H9 (cell line): ENCODE data around the gene SCAND1. TPM values are rescaled to one million over a fixed set of nuclear protein-coding genes. Genes with fewer than 3 reads are reported as not detected.

Experiments used
- DNase-seq: peaks from one replicate; pipeline ENCODE4 v3.0.0-alpha.2; 2017
- H2AFZ ChIP-seq: one replicate; pipeline ENCODE4 v1.6.1; 2013; ENCODE audit warnings: mild to moderate bottlenecking, low read length, control low read depth, moderate library complexity
- H2AK5ac ChIP-seq: 2 replicates; pipeline ENCODE4 v1.6.1; 2013; ENCODE audit warnings: low read length, control low read depth, mixed read lengths; ENCODE audit not compliant: insufficient read length
- H2BK120ac ChIP-seq: one replicate; pipeline ENCODE4 v1.6.1; 2013; ENCODE audit warnings: low read depth, mild to moderate bottlenecking, low read length, control low read depth, inconsistent platforms; ENCODE audit not compliant: poor library complexity, severe bottlenecking
- H2BK12ac ChIP-seq: 2 replicates; pipeline ENCODE4 v1.6.1; 2013; ENCODE audit warnings: low read length, control low read depth, mixed read lengths, low read depth; ENCODE audit not compliant: insufficient read length
- H2BK15ac ChIP-seq: 2 replicates; pipeline ENCODE4 v1.6.1; 2013; ENCODE audit warnings: low read depth, low read length, control low read depth
- H2BK20ac ChIP-seq: one replicate; pipeline ENCODE4 v1.6.1; 2013; ENCODE audit warnings: low read depth, mild to moderate bottlenecking, low read length, control low read depth, inconsistent platforms; ENCODE audit not compliant: poor library complexity, severe bottlenecking
- H2BK5ac ChIP-seq: 2 replicates; pipeline ENCODE4 v1.6.1; 2013; ENCODE audit warnings: low read length, control low read depth, mixed read lengths; ENCODE audit not compliant: insufficient read length
- H3K14ac ChIP-seq: 2 replicates; pipeline ENCODE4 v1.6.1; 2013; ENCODE audit warnings: low read length, control low read depth; ENCODE audit not compliant: insufficient read depth
- H3K18ac ChIP-seq: 2 replicates; pipeline ENCODE4 v1.6.1; 2013; ENCODE audit warnings: low read depth, mild to moderate bottlenecking, mixed read lengths, low read length, control low read depth; ENCODE audit not compliant: insufficient read length
- H3K23ac ChIP-seq: 2 replicates; pipeline ENCODE4 v1.6.1; 2013; ENCODE audit warnings: low read length, control low read depth, mixed read lengths, low read depth; ENCODE audit not compliant: insufficient read length
- H3K23me2 ChIP-seq: 2 replicates; pipeline ENCODE4 v1.6.1; 2013; ENCODE audit warnings: low read depth, mild to moderate bottlenecking, mixed read lengths, low read length, control low read depth; ENCODE audit not compliant: insufficient read length, poor library complexity, severe bottlenecking
- H3K27ac ChIP-seq: 2 replicates; pipeline ENCODE4 v1.5.1; 2013; ENCODE audit warnings: low read length, control low read depth, mixed read lengths, low read depth; ENCODE audit not compliant: insufficient read length
- H3K27me3 ChIP-seq: 2 replicates; pipeline ENCODE4 v1.6.1; 2013; ENCODE audit warnings: low read length, control low read depth, inconsistent platforms; ENCODE audit not compliant: insufficient read depth
- H3K4ac ChIP-seq: 2 replicates; pipeline ENCODE4 v1.6.1; 2013; ENCODE audit warnings: low read depth, mild to moderate bottlenecking, control low read depth, inconsistent platforms, low read length, moderate library complexity
- H3K4me1 ChIP-seq: 2 replicates; pipeline ENCODE4 v1.6.1; 2013; ENCODE audit warnings: low read length, control low read depth, inconsistent platforms; ENCODE audit not compliant: insufficient read depth
- H3K4me2 ChIP-seq: 2 replicates; pipeline ENCODE4 v1.6.1; 2013; ENCODE audit warnings: low read length, control low read depth, mixed read lengths; ENCODE audit not compliant: insufficient read length, insufficient read depth
- H3K56ac ChIP-seq: 2 replicates; pipeline ENCODE4 v1.6.1; 2013; ENCODE audit warnings: low read depth, mild to moderate bottlenecking, mixed read lengths, low read length, control low read depth; ENCODE audit not compliant: insufficient read length
- H3K79me1 ChIP-seq: 2 replicates; pipeline ENCODE4 v1.6.1; 2013; ENCODE audit warnings: low read depth, mild to moderate bottlenecking, moderate library complexity, low read length, control low read depth, inconsistent platforms; ENCODE audit not compliant: insufficient read depth, poor library complexity, severe bottlenecking
- H3K79me2 ChIP-seq: 2 replicates; pipeline ENCODE4 v1.6.1; 2013; ENCODE audit warnings: low read length, control low read depth, inconsistent platforms; ENCODE audit not compliant: insufficient read depth
- H3K9ac ChIP-seq: 2 replicates; pipeline ENCODE4 v1.6.1; 2013; ENCODE audit warnings: low read length, control low read depth, mixed read lengths; ENCODE audit not compliant: insufficient read length; ENCODE audit errors: extremely low read depth
- H3K9me3 ChIP-seq: one replicate; pipeline ENCODE4 v1.6.1; 2013; ENCODE audit warnings: low read depth, low read length, inconsistent platforms; ENCODE audit not compliant: control insufficient read depth
- H3T11ph ChIP-seq: one replicate; pipeline ENCODE4 v1.6.1; 2013; ENCODE audit warnings: mild to moderate bottlenecking, low read length, control low read depth, inconsistent platforms
- H4K20me1 ChIP-seq: one replicate; pipeline ENCODE4 v1.6.1; 2013; ENCODE audit not compliant: control insufficient read depth, insufficient read length, insufficient read depth
- H4K5ac ChIP-seq: 2 replicates; pipeline ENCODE4 v1.6.1; 2013; ENCODE audit warnings: low read depth, mild to moderate bottlenecking, mixed read lengths, low read length, control low read depth; ENCODE audit not compliant: insufficient read length
- H4K8ac ChIP-seq: replicated peaks from 2 replicates; pipeline ENCODE4 v1.6.1; 2013; ENCODE audit warnings: low read length, control low read depth, mixed read lengths, low read depth; ENCODE audit not compliant: insufficient read length
- H4K91ac ChIP-seq: 2 replicates; pipeline ENCODE4 v1.6.1; 2013; ENCODE audit warnings: low read depth, mild to moderate bottlenecking, moderate library complexity, mixed read lengths, low read length, control low read depth; ENCODE audit not compliant: insufficient read length
- H3K27ac Mint-ChIP-seq, 3 experiments: 2 replicates in 2 of 3; 3 replicates in 1 of 3; pipeline ENCODE4 v1.8.0; 2020 to 2021; ENCODE audit warnings: mixed read lengths in 3 of 3, mild to moderate bottlenecking in 1 of 3, moderate library complexity in 1 of 3
- H3K27me3 Mint-ChIP-seq: 2 replicates; pipeline ENCODE4 v1.8.0; 2021; ENCODE audit warnings: low read depth, mild to moderate bottlenecking, moderate library complexity, mixed read lengths
- H3K36me3 Mint-ChIP-seq, 3 experiments: 2 replicates in 2 of 3; 3 replicates in 1 of 3; pipeline ENCODE4 v1.8.0; 2020 to 2021; ENCODE audit warnings: low read depth in 3 of 3, mixed read lengths in 3 of 3; ENCODE audit not compliant: insufficient read depth in 1 of 3
- H3K4me1 Mint-ChIP-seq, 2 experiments: 2 replicates each; pipeline ENCODE4 v1.8.0; 2020; ENCODE audit warnings: mixed read lengths in 2 of 2
- H3K4me3 Mint-ChIP-seq, 2 experiments: 2 replicates in 1 of 2; 3 replicates in 1 of 2; pipeline ENCODE4 v1.8.0; 2020 to 2021; ENCODE audit warnings: mild to moderate bottlenecking in 2 of 2, mixed read lengths in 2 of 2, moderate library complexity in 1 of 2
- H3K9me3 Mint-ChIP-seq, 2 experiments: 2 replicates in 1 of 2; 3 replicates in 1 of 2; pipeline ENCODE4 v1.8.0; 2020; ENCODE audit warnings: mild to moderate bottlenecking in 2 of 2, mixed read lengths in 2 of 2, moderate library complexity in 1 of 2
- WGBS: extraction: QIAGEN DNeasy Blood & Tissue Kit; methylation state at CpG from one replicate; pipeline ENCODE4 v1.1.7; 2013; ENCODE audit warnings: missing lambda C conversion rate, low lambda C conversion rate, mixed read lengths; ENCODE audit not compliant: insufficient read length; ENCODE audit errors: extremely low coverage; 5-methylcytosine and 5-hydroxymethylcytosine counted together
- total RNA-seq: library from RNA; stranded (reverse); gene quantifications from 2 replicates; pipeline ENCODE4 v1.2.1, GENCODE V29; 2021
- TF ChIP-seq, protein P1 (sequence below): fragments of 200-600 bp; sonication (generic); conservative IDR thresholded peaks from 3 replicates; pipeline ENCODE4 v1.8.0; 2021; ENCODE audit warnings: antibody characterized with exemption, mild to moderate bottlenecking

SCAND1 gene
- total RNA-seq, 1 experiment from 2014 or later: 59.1 TPM

DNA sequence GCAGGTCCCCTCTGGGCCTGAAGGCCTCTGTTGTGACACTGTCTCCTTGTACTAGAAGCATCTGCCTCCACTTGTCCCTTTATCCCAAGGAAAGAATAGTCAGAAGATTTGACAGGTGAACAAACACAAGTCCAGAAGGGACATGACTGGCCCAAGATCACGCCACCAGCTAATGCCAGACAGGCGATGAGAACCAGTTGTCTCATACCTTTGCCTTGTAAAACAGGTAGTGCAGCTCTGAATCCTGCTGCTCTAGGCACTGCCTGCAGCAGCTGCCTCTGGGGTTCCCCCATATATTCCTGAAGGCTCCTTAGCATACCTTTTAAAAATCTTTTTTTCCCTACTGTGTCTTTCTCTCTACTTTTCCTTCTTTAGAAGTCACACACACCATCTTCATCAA lies 25.0 kb downstream of the SCAND1 start:
- H3T11ph ChIP-seq: no peak overlapping the region
- H3K9me3 Mint-ChIP-seq: no peaks in the 10 kb centered on the region
- no peak overlapping the region for H2BK20ac ChIP-seq
- no peak overlapping the region for H3K56ac ChIP-seq
- no peak overlapping the region for H3K4me3 Mint-ChIP-seq
- no peak overlapping the region for H3K4ac ChIP-seq
- H2BK5ac ChIP-seq: no peak overlapping the region
- H2AK5ac ChIP-seq: no peak overlapping the region
- H3K27me3 Mint-ChIP-seq: no peaks in the 10 kb centered on the region
- H3K23me2 ChIP-seq: no peaks in the 10 kb centered on the region
- no peak overlapping the region for H3K27ac ChIP-seq
- no peaks in the 10 kb centered on the region for H3K9me3 ChIP-seq
- no peaks in the 10 kb centered on the region for H3K27me3 ChIP-seq
- H3K14ac ChIP-seq: no peak overlapping the region
- no peak overlapping the region for H4K5ac ChIP-seq
- no peak overlapping the region for H2BK15ac ChIP-seq
- TF ChIP-seq, protein P1, sequence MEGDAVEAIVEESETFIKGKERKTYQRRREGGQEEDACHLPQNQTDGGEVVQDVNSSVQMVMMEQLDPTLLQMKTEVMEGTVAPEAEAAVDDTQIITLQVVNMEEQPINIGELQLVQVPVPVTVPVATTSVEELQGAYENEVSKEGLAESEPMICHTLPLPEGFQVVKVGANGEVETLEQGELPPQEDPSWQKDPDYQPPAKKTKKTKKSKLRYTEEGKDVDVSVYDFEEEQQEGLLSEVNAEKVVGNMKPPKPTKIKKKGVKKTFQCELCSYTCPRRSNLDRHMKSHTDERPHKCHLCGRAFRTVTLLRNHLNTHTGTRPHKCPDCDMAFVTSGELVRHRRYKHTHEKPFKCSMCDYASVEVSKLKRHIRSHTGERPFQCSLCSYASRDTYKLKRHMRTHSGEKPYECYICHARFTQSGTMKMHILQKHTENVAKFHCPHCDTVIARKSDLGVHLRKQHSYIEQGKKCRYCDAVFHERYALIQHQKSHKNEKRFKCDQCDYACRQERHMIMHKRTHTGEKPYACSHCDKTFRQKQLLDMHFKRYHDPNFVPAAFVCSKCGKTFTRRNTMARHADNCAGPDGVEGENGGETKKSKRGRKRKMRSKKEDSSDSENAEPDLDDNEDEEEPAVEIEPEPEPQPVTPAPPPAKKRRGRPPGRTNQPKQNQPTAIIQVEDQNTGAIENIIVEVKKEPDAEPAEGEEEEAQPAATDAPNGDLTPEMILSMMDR: no peak
- no peak overlapping the region for H2BK120ac ChIP-seq
- H2AFZ ChIP-seq: no peak overlapping the region
- no peak overlapping the region for H2BK12ac ChIP-seq
- no peaks in the 10 kb centered on the region for H4K20me1 ChIP-seq
- no peak for DNase-seq
- peaks cover under 1% of the 10 kb centered on the region; the same call in 1 of the 2 replicates for H3K4me1 ChIP-seq
- H4K8ac ChIP-seq: no peak overlapping the region
- H4K91ac ChIP-seq: no peak overlapping the region
- no peak overlapping the region; a peak in 1 of 7 replicates for H3K27ac Mint-ChIP-seq
- no peaks in the 10 kb centered on the region for H3K79me2 ChIP-seq
- peaks cover 23 to 59% (median 51%) of the 10 kb centered on the region in 3 experiments; a peak in 6 of 7 replicates for H3K36me3 Mint-ChIP-seq
- H3K4me1 Mint-ChIP-seq: peaks cover 8% of the 10 kb centered on the region in 2 experiments
- no CpG with 5 or more reads among the region's 2 CpGs for WGBS
- H3K9ac ChIP-seq: no peak overlapping the region
- H3K18ac ChIP-seq: no peak overlapping the region
- no peak overlapping the region for H3K23ac ChIP-seq
- no peak overlapping the region for H3K4me2 ChIP-seq
- no peaks in the 10 kb centered on the region for H3K79me1 ChIP-seq
